GM12864 (cell line): ENCODE measurements around the gene PDE4B.

Source experiments
- DNase-seq: peaks from one replicate; pipeline ENCODE4 v3.0.0-alpha.2; 2011; ENCODE audit warnings: low read depth
- H3K4me3 ChIP-seq: 2 replicates; pipeline ENCODE4 v1.5.1; 2011; ENCODE audit warnings: mild to moderate bottlenecking, low read depth, low read length, control low read depth
- TF ChIP-seq, protein P1 (sequence below): IDR thresholded peaks from 2 replicates; pipeline ENCODE4 v1.5.1; 2011; ENCODE audit warnings: low read depth, mild to moderate bottlenecking, moderate library complexity, low read length, control low read depth, inconsistent platforms; ENCODE audit errors: missing control alignments

PDE4B gene

DNA sequence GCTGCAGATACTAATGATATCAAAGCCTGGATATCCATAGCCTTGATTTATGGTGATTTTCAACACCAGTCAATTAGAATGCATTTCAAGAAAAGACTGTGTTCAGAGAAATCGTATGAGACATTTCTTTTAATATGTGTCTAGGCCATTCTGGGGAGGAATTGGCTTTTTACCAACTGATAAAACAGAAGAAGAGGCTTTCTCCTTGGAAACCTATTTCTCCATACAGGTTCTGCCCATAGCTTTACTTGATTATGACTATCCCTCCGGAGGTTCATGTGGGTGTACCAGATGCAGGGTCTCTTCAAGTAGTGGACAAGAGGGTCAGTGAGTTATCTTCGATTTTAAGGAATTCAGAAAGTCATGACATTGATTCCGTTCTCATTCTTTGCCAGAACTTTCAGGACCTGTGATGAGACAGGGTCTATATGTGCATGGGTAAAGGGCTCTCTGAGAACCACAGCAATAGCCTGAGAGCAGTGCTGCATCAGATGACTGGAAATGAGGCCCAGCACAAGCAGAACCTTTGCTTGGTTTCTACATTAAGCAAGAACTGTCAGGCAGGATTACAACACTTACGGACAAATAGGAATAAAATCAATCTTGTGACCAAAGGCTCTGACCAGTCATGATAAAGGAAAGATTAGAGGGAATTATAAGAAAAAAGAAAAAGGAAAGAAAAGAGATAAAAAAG lies 477.6 kb downstream of the PDE4B start:
- TF ChIP-seq, protein P1, sequence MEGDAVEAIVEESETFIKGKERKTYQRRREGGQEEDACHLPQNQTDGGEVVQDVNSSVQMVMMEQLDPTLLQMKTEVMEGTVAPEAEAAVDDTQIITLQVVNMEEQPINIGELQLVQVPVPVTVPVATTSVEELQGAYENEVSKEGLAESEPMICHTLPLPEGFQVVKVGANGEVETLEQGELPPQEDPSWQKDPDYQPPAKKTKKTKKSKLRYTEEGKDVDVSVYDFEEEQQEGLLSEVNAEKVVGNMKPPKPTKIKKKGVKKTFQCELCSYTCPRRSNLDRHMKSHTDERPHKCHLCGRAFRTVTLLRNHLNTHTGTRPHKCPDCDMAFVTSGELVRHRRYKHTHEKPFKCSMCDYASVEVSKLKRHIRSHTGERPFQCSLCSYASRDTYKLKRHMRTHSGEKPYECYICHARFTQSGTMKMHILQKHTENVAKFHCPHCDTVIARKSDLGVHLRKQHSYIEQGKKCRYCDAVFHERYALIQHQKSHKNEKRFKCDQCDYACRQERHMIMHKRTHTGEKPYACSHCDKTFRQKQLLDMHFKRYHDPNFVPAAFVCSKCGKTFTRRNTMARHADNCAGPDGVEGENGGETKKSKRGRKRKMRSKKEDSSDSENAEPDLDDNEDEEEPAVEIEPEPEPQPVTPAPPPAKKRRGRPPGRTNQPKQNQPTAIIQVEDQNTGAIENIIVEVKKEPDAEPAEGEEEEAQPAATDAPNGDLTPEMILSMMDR, result no peak
- DNase-seq, result no peak
- H3K4me3 ChIP-seq, result no peak overlapping the region

DNA sequence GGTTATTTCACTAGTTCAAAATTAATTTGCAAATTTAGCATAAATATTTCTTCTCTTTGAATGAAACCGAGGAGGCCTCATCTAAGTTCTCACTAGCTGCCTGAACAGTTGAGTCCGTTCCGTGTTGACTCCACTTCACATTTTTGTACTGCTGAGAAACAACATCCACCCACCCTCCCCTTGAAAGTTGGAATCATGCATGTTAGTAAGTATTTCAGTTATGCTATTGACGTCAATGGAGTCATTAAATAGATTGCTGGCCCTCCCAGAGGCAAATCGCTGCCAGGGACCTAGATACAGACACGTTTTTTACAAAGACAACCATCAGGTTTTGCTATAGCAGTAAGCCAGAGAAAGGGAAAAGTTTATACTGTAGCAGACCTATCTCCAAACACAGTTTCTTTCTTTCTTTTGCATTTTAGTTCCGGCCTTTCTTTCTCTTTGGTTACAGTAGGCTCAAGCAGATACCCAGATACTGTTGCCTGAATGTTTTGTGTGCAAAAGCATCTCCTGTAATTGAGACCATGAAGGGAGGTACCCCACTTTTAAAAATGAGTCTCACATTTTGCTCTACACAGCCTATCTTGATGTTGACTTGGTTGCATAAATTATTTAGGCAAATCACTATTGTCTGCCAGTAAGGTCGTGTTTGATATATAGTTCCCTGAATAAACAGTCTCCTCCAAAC lies 478.7 kb downstream of the PDE4B start:
- H3K4me3 ChIP-seq, result no peak overlapping the region
- DNase-seq, result no peak
- TF ChIP-seq, protein P1, result no peak

DNA sequence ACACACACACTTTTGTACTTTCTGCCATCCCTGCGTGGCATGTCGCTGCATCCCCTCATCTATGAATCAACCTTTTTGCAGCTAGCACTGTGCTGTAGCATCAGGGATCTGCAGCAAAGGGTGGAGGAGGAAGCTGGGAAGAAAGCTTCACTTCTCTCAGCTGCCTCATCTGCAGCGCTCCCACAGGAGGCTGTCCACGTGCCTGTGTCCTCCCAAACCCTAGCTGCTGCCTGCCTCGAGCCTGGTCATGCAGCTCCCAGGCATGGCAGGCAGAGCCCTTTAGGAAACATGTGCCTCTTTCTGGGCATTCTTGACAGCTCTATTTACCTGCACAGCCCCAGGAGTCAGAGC lies 479.2 kb downstream of the PDE4B start:
- DNase-seq, result no peak
- no peak overlapping the region for H3K4me3 ChIP-seq
- TF ChIP-seq, protein P1, result no peak

DNA sequence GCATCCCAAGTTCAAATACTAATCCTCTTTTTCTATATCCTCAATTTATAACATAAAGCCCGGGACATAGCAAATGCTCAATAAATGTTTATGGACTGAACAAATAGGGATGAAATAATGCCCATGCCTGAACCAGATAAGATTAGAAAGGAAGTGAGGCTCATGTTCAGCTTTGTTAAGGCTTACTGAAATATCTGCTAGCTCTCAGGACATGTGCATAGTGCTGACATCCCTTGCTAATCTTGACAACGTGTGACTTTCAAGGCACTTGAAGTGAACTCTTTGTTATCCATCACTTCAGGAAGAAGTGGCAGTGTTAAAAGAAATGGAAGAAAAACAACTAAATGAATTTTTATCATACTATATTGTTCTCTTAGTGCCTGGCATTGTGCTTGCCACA lies 481.0 kb downstream of the PDE4B start:
- TF ChIP-seq, protein P1, result no peak
- DNase-seq, result no peak
- no peak overlapping the region for H3K4me3 ChIP-seq

DNA sequence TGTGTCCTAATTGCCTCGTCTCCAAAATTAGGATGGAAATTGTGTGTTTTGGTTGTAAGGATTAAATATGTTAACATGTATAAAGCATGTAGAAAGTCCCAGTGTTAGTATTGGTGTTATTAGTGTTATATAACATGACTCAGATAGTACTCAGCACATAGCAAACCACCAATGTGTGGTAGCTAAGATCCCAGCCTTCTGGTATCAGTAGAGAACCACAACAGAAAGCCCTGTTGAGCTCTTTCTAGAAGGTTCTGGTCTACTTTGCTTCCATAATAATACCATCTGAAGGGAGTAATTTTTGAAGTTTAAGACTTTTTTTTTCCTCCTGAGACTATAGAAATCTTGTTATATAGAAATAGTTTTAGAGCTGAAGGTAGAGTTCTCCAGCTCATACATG lies 481.9 kb downstream of the PDE4B start:
- no peak for DNase-seq
- no peak overlapping the region for H3K4me3 ChIP-seq
- TF ChIP-seq, protein P1, result no peak

DNA sequence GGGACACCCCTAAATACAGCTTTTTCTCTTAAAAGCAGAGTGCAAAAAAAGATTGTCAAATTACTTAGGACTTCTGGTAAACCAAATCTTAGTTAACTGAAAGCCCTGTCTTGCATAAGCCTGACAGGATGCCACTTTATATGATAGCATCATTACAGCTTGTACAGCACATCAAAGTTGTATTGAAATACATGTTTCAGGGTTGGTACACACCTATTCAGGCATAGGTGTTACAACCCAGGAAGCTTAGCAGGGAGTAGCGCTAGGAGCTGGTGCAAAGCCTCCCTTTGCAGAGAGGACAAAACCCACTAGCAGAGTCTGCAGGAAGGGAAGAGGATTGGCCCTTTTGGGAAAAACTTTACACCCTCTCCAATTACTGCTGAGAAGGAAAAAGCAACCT lies 482.4 kb downstream of the PDE4B start:
- TF ChIP-seq, protein P1, result no peak
- no peak overlapping the region for H3K4me3 ChIP-seq
- no peak for DNase-seq

DNA sequence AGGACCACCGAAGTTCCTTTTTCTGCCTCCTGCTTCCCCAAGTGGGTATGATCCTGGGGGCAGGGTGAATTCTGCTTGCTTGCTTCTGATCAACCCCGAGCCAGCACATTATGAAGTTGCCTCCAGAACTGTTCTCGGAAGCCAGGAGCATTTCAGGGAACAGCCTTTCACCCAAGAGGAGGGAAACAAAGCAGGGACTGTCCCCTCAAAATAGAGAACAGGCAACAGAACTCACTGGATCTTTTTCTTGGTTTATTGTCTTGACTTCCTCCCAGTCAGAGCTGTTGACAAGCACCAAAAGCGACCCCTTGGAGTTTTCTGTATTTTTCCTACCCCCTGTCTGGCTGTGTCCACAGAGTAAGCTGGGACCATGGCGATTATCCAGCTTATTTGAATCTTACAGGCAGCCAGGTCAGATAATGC lies 482.9 kb downstream of the PDE4B start:
- TF ChIP-seq, protein P1, result no peak
- no peak for DNase-seq
- H3K4me3 ChIP-seq, result no peak overlapping the region
